Measurements from ENCODE around the gene HCN2.

GRCh38 chr19:618674-619285, 29.1 kb downstream of the HCN2 start:
- TF ChIP-seq CTCF (conservative IDR thresholded peaks at IDR 0.05) (no peak), EZH2 (IDR thresholded peaks at IDR 0.05; ENCODE audit: low read depth) (no peak)

Data from PC-9 (cell line).